Measurements from ENCODE around the gene FXYD2. TPM values are rescaled to one million over a fixed set of nuclear protein-coding genes. Genes with fewer than 3 reads are reported as not detected.

FXYD2 gene
- total and polyA plus RNA-seq, 10 of the 15 experiments (the other 5 are each of a cell fraction or from before 2014, with no cell fraction given) = 1.2 to 4.5 (median 2.4) TPM

DNA sequence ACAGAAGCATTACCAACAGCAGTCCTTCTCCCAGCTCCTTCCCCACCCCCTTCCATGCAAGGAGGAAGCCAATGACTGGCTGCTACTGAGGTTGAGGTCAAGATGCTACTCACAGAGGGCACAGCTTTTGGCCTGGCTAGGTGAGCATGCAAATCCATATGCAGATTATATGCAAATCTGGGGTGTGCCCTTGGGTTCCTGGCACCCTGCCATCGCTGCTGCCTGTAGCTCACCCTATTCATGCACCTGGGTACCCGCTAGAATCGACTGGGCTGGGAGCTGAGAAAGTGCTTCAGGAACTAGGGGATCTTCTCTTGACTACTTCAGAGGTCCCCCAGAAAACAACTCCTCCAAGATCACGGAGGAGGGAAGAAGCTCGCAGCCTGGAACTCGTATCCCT, 31.6 kb downstream of the FXYD2 start:
- H3K27me3 ChIP-seq (replicated peaks in 1 of 2; ENCODE audit: control insufficient read depth in 2 of 2, insufficient read depth in 2 of 2, low read length in 1 of 2) = peaks cover 4 to 9% of the 10 kb centered on the region in 2 experiments; a peak in 3 of 4 replicates
- SMC1A ChIA-PET (ENCODE audit: uncharacterized antibody, unreplicated experiment) = interaction anchor here (1.2 kb wide), 2 partner anchors 24 to 104 kb away, joined by 3 to 4 read pairs; no protein-coding TSS in a partner anchor
- POLR2A ChIA-PET = no interaction called here

More for the DNA sequence above, 31.6 kb downstream of the FXYD2 start:
- TF ChIP-seq MTA2 (IDR thresholded peaks at IDR 0.05; ENCODE audit: low read depth) (no peak), MEF2B (IDR thresholded peaks at IDR 0.05; ENCODE audit: partially characterized antibody, poor library complexity, severe bottlenecking) (no peak), NFYA (IDR thresholded peaks at IDR 0.05; ENCODE audit: borderline replicate concordance, low read depth, low read length) (no peak), SIX5 (IDR thresholded peaks at IDR 0.05; ENCODE audit: low read depth, low read length, severe bottlenecking) (no peak), CREB1 (IDR thresholded peaks at IDR 0.05; ENCODE audit: low read depth) (no peak), EP300 (IDR thresholded peaks at IDR 0.05; ENCODE audit: borderline replicate concordance in 1 of 2, control insufficient read depth in 1 of 2, low read depth in 2 of 2, low read length in 2 of 2) (no peak), SIN3A (IDR thresholded peaks at IDR 0.05; ENCODE audit: low read depth, low read length) (no peak), NFYB (IDR thresholded peaks at IDR 0.05; ENCODE audit: insufficient read depth, low read depth, low read length) (no peak), YY1 (IDR thresholded peaks at IDR 0.05; ENCODE audit: low read depth, low read length) (no peak), SRF (IDR thresholded peaks at IDR 0.05; ENCODE audit: low read depth in 2 of 2, low read length in 2 of 2) (no peak)
- TF ChIP-seq, protein P1, sequence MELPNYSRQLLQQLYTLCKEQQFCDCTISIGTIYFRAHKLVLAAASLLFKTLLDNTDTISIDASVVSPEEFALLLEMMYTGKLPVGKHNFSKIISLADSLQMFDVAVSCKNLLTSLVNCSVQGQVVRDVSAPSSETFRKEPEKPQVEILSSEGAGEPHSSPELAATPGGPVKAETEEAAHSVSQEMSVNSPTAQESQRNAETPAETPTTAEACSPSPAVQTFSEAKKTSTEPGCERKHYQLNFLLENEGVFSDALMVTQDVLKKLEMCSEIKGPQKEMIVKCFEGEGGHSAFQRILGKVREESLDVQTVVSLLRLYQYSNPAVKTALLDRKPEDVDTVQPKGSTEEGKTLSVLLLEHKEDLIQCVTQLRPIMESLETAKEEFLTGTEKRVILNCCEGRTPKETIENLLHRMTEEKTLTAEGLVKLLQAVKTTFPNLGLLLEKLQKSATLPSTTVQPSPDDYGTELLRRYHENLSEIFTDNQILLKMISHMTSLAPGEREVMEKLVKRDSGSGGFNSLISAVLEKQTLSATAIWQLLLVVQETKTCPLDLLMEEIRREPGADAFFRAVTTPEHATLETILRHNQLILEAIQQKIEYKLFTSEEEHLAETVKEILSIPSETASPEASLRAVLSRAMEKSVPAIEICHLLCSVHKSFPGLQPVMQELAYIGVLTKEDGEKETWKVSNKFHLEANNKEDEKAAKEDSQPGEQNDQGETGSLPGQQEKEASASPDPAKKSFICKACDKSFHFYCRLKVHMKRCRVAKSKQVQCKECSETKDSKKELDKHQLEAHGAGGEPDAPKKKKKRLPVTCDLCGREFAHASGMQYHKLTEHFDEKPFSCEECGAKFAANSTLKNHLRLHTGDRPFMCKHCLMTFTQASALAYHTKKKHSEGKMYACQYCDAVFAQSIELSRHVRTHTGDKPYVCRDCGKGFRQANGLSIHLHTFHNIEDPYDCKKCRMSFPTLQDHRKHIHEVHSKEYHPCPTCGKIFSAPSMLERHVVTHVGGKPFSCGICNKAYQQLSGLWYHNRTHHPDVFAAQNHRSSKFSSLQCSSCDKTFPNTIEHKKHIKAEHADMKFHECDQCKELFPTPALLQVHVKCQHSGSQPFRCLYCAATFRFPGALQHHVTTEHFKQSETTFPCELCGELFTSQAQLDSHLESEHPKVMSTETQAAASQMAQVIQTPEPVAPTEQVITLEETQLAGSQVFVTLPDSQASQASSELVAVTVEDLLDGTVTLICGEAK (IDR thresholded peaks at IDR 0.05; ENCODE audit: borderline replicate concordance) = no peak
- TF ChIP-seq, protein P2, sequence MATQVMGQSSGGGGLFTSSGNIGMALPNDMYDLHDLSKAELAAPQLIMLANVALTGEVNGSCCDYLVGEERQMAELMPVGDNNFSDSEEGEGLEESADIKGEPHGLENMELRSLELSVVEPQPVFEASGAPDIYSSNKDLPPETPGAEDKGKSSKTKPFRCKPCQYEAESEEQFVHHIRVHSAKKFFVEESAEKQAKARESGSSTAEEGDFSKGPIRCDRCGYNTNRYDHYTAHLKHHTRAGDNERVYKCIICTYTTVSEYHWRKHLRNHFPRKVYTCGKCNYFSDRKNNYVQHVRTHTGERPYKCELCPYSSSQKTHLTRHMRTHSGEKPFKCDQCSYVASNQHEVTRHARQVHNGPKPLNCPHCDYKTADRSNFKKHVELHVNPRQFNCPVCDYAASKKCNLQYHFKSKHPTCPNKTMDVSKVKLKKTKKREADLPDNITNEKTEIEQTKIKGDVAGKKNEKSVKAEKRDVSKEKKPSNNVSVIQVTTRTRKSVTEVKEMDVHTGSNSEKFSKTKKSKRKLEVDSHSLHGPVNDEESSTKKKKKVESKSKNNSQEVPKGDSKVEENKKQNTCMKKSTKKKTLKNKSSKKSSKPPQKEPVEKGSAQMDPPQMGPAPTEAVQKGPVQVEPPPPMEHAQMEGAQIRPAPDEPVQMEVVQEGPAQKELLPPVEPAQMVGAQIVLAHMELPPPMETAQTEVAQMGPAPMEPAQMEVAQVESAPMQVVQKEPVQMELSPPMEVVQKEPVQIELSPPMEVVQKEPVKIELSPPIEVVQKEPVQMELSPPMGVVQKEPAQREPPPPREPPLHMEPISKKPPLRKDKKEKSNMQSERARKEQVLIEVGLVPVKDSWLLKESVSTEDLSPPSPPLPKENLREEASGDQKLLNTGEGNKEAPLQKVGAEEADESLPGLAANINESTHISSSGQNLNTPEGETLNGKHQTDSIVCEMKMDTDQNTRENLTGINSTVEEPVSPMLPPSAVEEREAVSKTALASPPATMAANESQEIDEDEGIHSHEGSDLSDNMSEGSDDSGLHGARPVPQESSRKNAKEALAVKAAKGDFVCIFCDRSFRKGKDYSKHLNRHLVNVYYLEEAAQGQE (IDR thresholded peaks at IDR 0.05; ENCODE audit: low read depth, low read length) = no peak
- TF ChIP-seq, protein P3, sequence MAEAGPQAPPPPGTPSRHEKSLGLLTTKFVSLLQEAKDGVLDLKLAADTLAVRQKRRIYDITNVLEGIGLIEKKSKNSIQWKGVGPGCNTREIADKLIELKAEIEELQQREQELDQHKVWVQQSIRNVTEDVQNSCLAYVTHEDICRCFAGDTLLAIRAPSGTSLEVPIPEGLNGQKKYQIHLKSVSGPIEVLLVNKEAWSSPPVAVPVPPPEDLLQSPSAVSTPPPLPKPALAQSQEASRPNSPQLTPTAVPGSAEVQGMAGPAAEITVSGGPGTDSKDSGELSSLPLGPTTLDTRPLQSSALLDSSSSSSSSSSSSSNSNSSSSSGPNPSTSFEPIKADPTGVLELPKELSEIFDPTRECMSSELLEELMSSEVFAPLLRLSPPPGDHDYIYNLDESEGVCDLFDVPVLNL (IDR thresholded peaks at IDR 0.05; ENCODE audit: low read depth, low read length) = no peak
- DNase-seq (ENCODE audit: low read depth, low spot score) = no peak
- no peak for FAIRE-seq
- no peaks in the 10 kb centered on the region for H3K79me2 ChIP-seq (ENCODE audit: control insufficient read depth, insufficient read depth, low read length)
- 31% methylated on average over 6 of the region's 6 CpGs for WGBS (ENCODE audit: insufficient coverage, insufficient replicate concordance, low lambda C conversion rate, missing lambda C conversion rate)
- no peak overlapping the region for H2AFZ ChIP-seq (ENCODE audit: control insufficient read depth, low read depth, low read length)
- H3K9ac ChIP-seq (ENCODE audit: control insufficient read depth, insufficient read depth, low read length) = no peak overlapping the region
- intact Hi-C loops (cut with micrococcal nuclease; ENCODE audit: unreplicated experiment) = no loop called here
- RAD21 ChIA-PET (ENCODE audit: unreplicated experiment) = no interaction called here
- H3K4me2 ChIP-seq (ENCODE audit: control insufficient read depth, insufficient read depth) = no peak overlapping the region
- in situ Hi-C loops (cut with MboI) = no loop called here
- H3K4me3 ChIP-seq = no peak overlapping the region
- H3K4me1 ChIP-seq (ENCODE audit: control insufficient read depth, insufficient read depth, low read length) = no peaks in the 10 kb centered on the region
- H4K20me1 ChIP-seq (ENCODE audit: control insufficient read depth, insufficient read depth) = no peaks in the 10 kb centered on the region
- no TSS peak for BruUV-seq (replicated peaks)
- ATAC-seq = no peak
- H3K9me3 ChIP-seq (replicated peaks; ENCODE audit: control insufficient read depth, insufficient read depth, low read length) = no peaks in the 10 kb centered on the region
- CTCF ChIA-PET = interaction anchor here (0.6 to 1.6 kb wide), 4 partner anchors 15 to 365 kb away, joined by 3 to 7 read pairs (median 4); no protein-coding TSS in a partner anchor
- no peak overlapping the region for H3K27ac ChIP-seq (ENCODE audit: control insufficient read depth, insufficient read depth)
- no peaks in the 10 kb centered on the region for H3K36me3 ChIP-seq (ENCODE audit: control insufficient read depth in 2 of 2, insufficient read depth in 2 of 2, low read length in 1 of 2)
